GM23338 (cell line): Measurements from ENCODE around the gene ANKS1B. TPM values are rescaled to one million over a fixed set of nuclear protein-coding genes. Genes with fewer than 3 reads are reported as not detected.

Source experiments
- ATAC-seq: fragments of 200-7000 bp; cut with Tn5 transposase; 3 replicates; pipeline ENCODE4 v1.9.1; 2020
- DNase-seq: peaks from one replicate; pipeline ENCODE4 v3.0.0-alpha.2; 2015; ENCODE audit warnings: low spot score
- H2AFZ ChIP-seq: fragments of 200-600 bp; sonication (generic); 2 replicates; pipeline ENCODE4 v1.8.0; 2016; ENCODE audit warnings: antibody characterized with exemption, mild to moderate bottlenecking, moderate library complexity
- H3F3A ChIP-seq: fragments of 200-600 bp; sonication (generic); replicated peaks from 2 replicates; pipeline ENCODE4 v1.8.0; 2017; ENCODE audit warnings: antibody characterized with exemption, mixed run types, low read depth
- H3K27ac ChIP-seq: fragments of 200-600 bp; sonication (generic); 2 replicates; pipeline ENCODE4 v1.6.1; 2016; ENCODE audit warnings: low read depth
- H3K27me3 ChIP-seq: fragments of 200-600 bp; sonication (generic); 2 replicates; pipeline ENCODE4 v1.8.0; 2016; ENCODE audit warnings: mild to moderate bottlenecking, mixed run types, moderate library complexity; ENCODE audit not compliant: insufficient read depth
- H3K36me3 ChIP-seq: fragments of 200-600 bp; sonication (generic); 2 replicates; pipeline ENCODE4 v1.8.0; 2016; ENCODE audit warnings: mild to moderate bottlenecking; ENCODE audit not compliant: insufficient read depth
- H3K4me1 ChIP-seq: fragments of 200-600 bp; sonication (generic); 2 replicates; pipeline ENCODE4 v1.8.0; 2016; ENCODE audit warnings: mild to moderate bottlenecking, moderate library complexity; ENCODE audit not compliant: insufficient read depth
- H3K4me2 ChIP-seq: fragments of 200-600 bp; sonication (generic); 2 replicates; pipeline ENCODE4 v1.7.1; 2017; ENCODE audit warnings: mixed run types
- H3K4me3 ChIP-seq: fragments of 200-600 bp; sonication (generic); 2 replicates; pipeline ENCODE4 v1.6.1; 2016; ENCODE audit warnings: mixed run types
- H3K79me2 ChIP-seq: fragments of 200-600 bp; sonication (generic); replicated peaks from 2 replicates; pipeline ENCODE4 v1.8.0; 2017; ENCODE audit warnings: mild to moderate bottlenecking; ENCODE audit not compliant: insufficient read depth
- H3K9me2 ChIP-seq: fragments of 200-600 bp; sonication (generic); 2 replicates; pipeline ENCODE4 v1.8.0; 2017; ENCODE audit not compliant: insufficient read depth
- H4K20me1 ChIP-seq: fragments of 200-600 bp; sonication (generic); replicated peaks from 2 replicates; pipeline ENCODE4 v1.8.0; 2017; ENCODE audit warnings: mild to moderate bottlenecking; ENCODE audit not compliant: insufficient read depth
- H3K27ac Mint-ChIP-seq: 2 replicates; pipeline ENCODE4 v1.8.0; 2020; ENCODE audit warnings: inconsistent platforms, mild to moderate bottlenecking, moderate library complexity, mixed read lengths
- H3K27me3 Mint-ChIP-seq: 3 replicates; pipeline ENCODE4 v1.8.0; 2022; ENCODE audit warnings: low read depth, mild to moderate bottlenecking, moderate library complexity, mixed read lengths, inconsistent platforms; ENCODE audit not compliant: insufficient read depth, poor library complexity
- H3K36me3 Mint-ChIP-seq: 3 replicates; pipeline ENCODE4 v1.8.0; 2021; ENCODE audit warnings: low read depth, mild to moderate bottlenecking, inconsistent platforms, moderate library complexity, mixed read lengths
- H3K4me1 Mint-ChIP-seq: 3 replicates; pipeline ENCODE4 v1.8.0; 2020; ENCODE audit warnings: mild to moderate bottlenecking, inconsistent platforms, mixed read lengths
- H3K4me3 Mint-ChIP-seq: 3 replicates; pipeline ENCODE4 v1.8.0; 2021; ENCODE audit warnings: moderate library complexity, mild to moderate bottlenecking, inconsistent platforms, mixed read lengths
- H3K9me3 Mint-ChIP-seq: 3 replicates; pipeline ENCODE4 v1.8.0; 2020; ENCODE audit warnings: moderate library complexity, mild to moderate bottlenecking, inconsistent platforms, mixed read lengths
- CREB1 ChIP-seq: fragments of 250-450 bp; sonication (Bioruptor Pico); IDR thresholded peaks from 2 replicates; pipeline ENCODE4 v1.5.0; 2020; ENCODE audit warnings: low read depth, mild to moderate bottlenecking, moderate library complexity
- CTCF ChIP-seq, 2 experiments: fragments of 200-600 bp in 1 of 2; sonication (generic) in 1 of 2; conservative IDR thresholded peaks; 2 replicates each; pipeline versions ENCODE4 v1.5.1 to v1.6.1; 2016 to 2017; ENCODE audit warnings: antibody characterized with exemption in 2 of 2, low read depth in 2 of 2, mild to moderate bottlenecking in 2 of 2, moderate library complexity in 1 of 2
- ETS1 ChIP-seq: IDR thresholded peaks from 2 replicates; pipeline ENCODE4 v1.6.1; 2016; ENCODE audit warnings: antibody characterized with exemption
- EZH2 ChIP-seq: fragments of 200-600 bp; sonication (generic); IDR thresholded peaks from one replicate; pipeline ENCODE4 v1.8.0; 2017; ENCODE audit warnings: antibody characterized with exemption, mild to moderate bottlenecking, low read depth; ENCODE audit not compliant: unreplicated experiment
- EZH2phosphoT487 ChIP-seq: fragments of 200-600 bp; sonication (generic); IDR thresholded peaks from one replicate; pipeline ENCODE4 v1.8.1; 2018; ENCODE audit warnings: antibody characterized with exemption; ENCODE audit not compliant: unreplicated experiment
- JUNB ChIP-seq: IDR thresholded peaks from one replicate; pipeline ENCODE4 v1.6.1; 2016; ENCODE audit warnings: antibody characterized with exemption; ENCODE audit not compliant: unreplicated experiment
- NANOG ChIP-seq: IDR thresholded peaks from 2 replicates; pipeline ENCODE4 v1.6.1; 2016; ENCODE audit warnings: antibody characterized with exemption, borderline replicate concordance
- POLR2AphosphoS5 ChIP-seq: IDR thresholded peaks from 2 replicates; pipeline ENCODE4 v1.6.1; 2016; ENCODE audit warnings: antibody characterized with exemption, low read depth
- REST ChIP-seq: IDR thresholded peaks from one replicate; pipeline ENCODE4 v1.6.1; 2018; ENCODE audit warnings: antibody characterized with exemption; ENCODE audit not compliant: unreplicated experiment
- STAT1 ChIP-seq: IDR thresholded peaks from one replicate; pipeline ENCODE4 v1.6.1; 2016; ENCODE audit warnings: antibody characterized with exemption; ENCODE audit not compliant: unreplicated experiment
- ZNF114 ChIP-seq: fragments of 250-450 bp; sonication (Bioruptor Pico); IDR thresholded peaks from 2 replicates; pipeline ENCODE4 v1.5.0; 2020; ENCODE audit warnings: mild to moderate bottlenecking, moderate library complexity
- ZNF331 ChIP-seq: fragments of 250-450 bp; sonication (Bioruptor Pico); IDR thresholded peaks from 2 replicates; pipeline ENCODE4 v1.5.0; 2020; ENCODE audit warnings: low read depth, mild to moderate bottlenecking, moderate library complexity
- ZNF462 ChIP-seq: fragments of 250-450 bp; sonication (Bioruptor Pico); IDR thresholded peaks from 2 replicates; pipeline ENCODE4 v1.5.0; 2020; ENCODE audit warnings: mild to moderate bottlenecking, moderate library complexity
- polyA plus RNA-seq: library from polyadenylated mRNA; unstranded; fragments of >200 nt; fragmentation: Nextera tagmentation; extraction: Ambion mirVana; gene quantifications from 2 replicates; pipeline ENCODE4 v1.2.1, GENCODE V29; 2016
- total RNA-seq: library from RNA; depleted of rRNA; stranded (reverse); fragments of >200 nt; shearing (Covaris generic); gene quantifications from 2 replicates; pipeline ENCODE4 v1.2.3, GENCODE V29; 2014

ANKS1B gene
- total and polyA plus RNA-seq, 2 experiments from 2014 or later = 4.3 to 5.8 TPM

- ATAC-seq = no peak
- peaks cover 4% of the 10 kb centered on the region; the same call in 2 of the 3 replicates for H3K9me3 Mint-ChIP-seq
These were observed 1215.7 kb downstream of the ANKS1B start for GRCh38 chr12:98769068-98769467.

More at GRCh38 chr12:98769068-98769467, 1215.7 kb downstream of the ANKS1B start:
- no peak for TF ChIP-seq ETS1
- no peak for TF ChIP-seq REST
- TF ChIP-seq ZNF331 = no peak
- TF ChIP-seq NANOG = no peak
- no peak for TF ChIP-seq EZH2
- TF ChIP-seq ZNF462 (CRISPR knock-in tag) = no peak
- no peak for TF ChIP-seq CTCF (conservative IDR thresholded peaks at IDR 0.05; ENCODE audit: low read depth in 2 of 2)
- TF ChIP-seq JUNB = no peak
- no peak for TF ChIP-seq EZH2phosphoT487
- no peak for TF ChIP-seq POLR2AphosphoS5
- no peak for TF ChIP-seq ZNF114 (CRISPR knock-in tag)
- no peak for TF ChIP-seq CREB1 (CRISPR knock-in tag)
- TF ChIP-seq STAT1 = no peak
- Histone ChIP-seq H3K36me3 (no peaks in the 10 kb centered on the region; the same call in 1 of the 2 replicates), H3K4me2 (no peak overlapping the region), H4K20me1 (no peaks in the 10 kb centered on the region), H3K27me3 (no peaks in the 10 kb centered on the region), H3F3A (no peaks in the 10 kb centered on the region), H3K27ac (no peak overlapping the region), H3K4me1 (no peaks in the 10 kb centered on the region), H3K9me2 (no peaks in the 10 kb centered on the region), H2AFZ (no peak overlapping the region), H3K4me3 (no peak overlapping the region), H3K79me2 (no peaks in the 10 kb centered on the region)
- H3K27ac Mint-ChIP-seq = no peak overlapping the region
- DNase-seq = no peak
- no peak overlapping the region for H3K4me3 Mint-ChIP-seq
- no peaks in the 10 kb centered on the region for H3K27me3 Mint-ChIP-seq
- no peaks in the 10 kb centered on the region for H3K4me1 Mint-ChIP-seq
- H3K36me3 Mint-ChIP-seq = peaks cover 8% of the 10 kb centered on the region
